Measurements from ENCODE around the gene MERTK.

DNA sequence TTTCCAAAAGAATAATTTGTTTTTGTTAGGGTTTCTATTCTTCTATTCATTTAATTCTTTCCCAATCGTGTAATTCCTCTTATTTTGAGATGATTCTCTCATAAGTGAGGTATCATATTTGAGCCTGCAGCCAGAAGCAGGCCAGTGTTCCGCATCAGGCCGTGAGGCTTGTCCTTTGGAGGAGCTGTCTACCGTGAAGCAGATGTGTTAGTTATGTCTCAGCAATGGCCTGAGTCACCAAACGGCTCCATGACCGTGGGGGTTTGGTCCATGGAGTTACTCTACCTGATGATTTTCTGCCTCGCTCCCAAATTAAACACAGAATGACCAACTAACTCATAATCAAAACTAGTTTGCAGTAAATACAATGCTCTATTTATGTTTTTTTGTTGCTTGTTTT lies 92.4 kb downstream of the MERTK start:
- TF ChIP-seq, protein P1, sequence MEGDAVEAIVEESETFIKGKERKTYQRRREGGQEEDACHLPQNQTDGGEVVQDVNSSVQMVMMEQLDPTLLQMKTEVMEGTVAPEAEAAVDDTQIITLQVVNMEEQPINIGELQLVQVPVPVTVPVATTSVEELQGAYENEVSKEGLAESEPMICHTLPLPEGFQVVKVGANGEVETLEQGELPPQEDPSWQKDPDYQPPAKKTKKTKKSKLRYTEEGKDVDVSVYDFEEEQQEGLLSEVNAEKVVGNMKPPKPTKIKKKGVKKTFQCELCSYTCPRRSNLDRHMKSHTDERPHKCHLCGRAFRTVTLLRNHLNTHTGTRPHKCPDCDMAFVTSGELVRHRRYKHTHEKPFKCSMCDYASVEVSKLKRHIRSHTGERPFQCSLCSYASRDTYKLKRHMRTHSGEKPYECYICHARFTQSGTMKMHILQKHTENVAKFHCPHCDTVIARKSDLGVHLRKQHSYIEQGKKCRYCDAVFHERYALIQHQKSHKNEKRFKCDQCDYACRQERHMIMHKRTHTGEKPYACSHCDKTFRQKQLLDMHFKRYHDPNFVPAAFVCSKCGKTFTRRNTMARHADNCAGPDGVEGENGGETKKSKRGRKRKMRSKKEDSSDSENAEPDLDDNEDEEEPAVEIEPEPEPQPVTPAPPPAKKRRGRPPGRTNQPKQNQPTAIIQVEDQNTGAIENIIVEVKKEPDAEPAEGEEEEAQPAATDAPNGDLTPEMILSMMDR (IDR thresholded peaks at IDR 0.05; ENCODE audit: poor library complexity) = no peak
- TF ChIP-seq EZH2phosphoT487 (IDR thresholded peaks at IDR 0.05; ENCODE audit: low read depth, severe bottlenecking, unreplicated experiment) (no peak), EZH2 (IDR thresholded peaks at IDR 0.05; ENCODE audit: borderline replicate concordance) (no peak)

Data from hepatocyte (in vitro differentiated cells).